ENCODE results near the gene DEFB114. TPM values are rescaled to one million over a fixed set of nuclear protein-coding genes. Genes with fewer than 3 reads are reported as not detected.

The DEFB114 gene
- total and polyA plus RNA-seq, 12 donors, result not detected

DNA sequence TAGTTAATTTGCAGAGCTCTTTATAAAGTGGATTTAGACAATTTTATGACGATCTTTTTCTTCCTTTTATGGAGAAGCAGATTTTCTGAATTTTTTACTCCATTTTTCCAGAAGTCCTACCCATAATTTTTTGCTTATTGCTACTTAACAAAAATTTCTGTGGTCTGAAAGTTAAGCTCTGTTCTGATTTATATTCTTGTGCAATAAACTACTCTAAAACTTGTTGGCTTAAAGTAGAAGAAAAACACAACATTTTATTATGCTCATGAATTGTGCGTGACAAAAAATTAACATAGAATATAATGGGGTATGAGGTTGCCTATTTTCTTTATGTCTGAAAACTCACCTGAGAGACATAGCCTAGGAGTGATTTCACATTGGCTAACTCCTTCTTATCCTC is 2.9 kb upstream of the DEFB114 start:
- intact Hi-C loops (cut with DNase I), result no loop called here
- no peak overlapping the region for H3K27ac ChIP-seq
- H3K27me3 ChIP-seq, result no peaks in the 10 kb centered on the region
- no peaks in the 10 kb centered on the region for H3K36me3 ChIP-seq (replicated peaks in 1 of 2)
- 65 to 72% (median 70%) methylated on average over 2 of the region's 2 CpGs for WGBS, 4 donors
- no peak for DNase-seq
- no peak overlapping the region for H3K4me3 ChIP-seq
- TF ChIP-seq POLR2A (IDR thresholded peaks at IDR 0.05), result no peak
- TF ChIP-seq, protein P1, sequence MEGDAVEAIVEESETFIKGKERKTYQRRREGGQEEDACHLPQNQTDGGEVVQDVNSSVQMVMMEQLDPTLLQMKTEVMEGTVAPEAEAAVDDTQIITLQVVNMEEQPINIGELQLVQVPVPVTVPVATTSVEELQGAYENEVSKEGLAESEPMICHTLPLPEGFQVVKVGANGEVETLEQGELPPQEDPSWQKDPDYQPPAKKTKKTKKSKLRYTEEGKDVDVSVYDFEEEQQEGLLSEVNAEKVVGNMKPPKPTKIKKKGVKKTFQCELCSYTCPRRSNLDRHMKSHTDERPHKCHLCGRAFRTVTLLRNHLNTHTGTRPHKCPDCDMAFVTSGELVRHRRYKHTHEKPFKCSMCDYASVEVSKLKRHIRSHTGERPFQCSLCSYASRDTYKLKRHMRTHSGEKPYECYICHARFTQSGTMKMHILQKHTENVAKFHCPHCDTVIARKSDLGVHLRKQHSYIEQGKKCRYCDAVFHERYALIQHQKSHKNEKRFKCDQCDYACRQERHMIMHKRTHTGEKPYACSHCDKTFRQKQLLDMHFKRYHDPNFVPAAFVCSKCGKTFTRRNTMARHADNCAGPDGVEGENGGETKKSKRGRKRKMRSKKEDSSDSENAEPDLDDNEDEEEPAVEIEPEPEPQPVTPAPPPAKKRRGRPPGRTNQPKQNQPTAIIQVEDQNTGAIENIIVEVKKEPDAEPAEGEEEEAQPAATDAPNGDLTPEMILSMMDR (IDR thresholded peaks at IDR 0.05), result no peak
- no peaks in the 10 kb centered on the region for H3K9me3 ChIP-seq (replicated peaks in 1 of 3)
- no peaks in the 10 kb centered on the region for H3K4me1 ChIP-seq (replicated peaks in 1 of 2)

DNA sequence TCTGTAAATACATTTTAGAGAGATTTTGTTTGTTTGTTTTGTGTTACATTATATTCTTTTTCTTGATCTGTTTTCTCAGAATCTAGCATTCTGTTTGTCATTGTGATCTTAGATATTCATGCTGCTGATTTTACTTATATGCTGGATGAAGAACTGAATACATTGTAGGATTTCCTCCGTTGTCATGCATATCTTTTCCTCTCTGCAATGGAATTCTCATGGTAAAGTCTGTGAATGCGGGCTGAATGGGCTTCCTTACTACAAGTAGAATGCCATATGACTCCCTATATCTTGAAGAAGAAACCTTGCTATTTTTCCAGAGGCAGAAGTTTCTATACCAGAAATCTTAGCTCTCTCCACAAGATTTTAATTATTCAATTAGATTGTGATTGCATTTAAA is 2.4 kb upstream of the DEFB114 start:
- no peak for TF ChIP-seq POLR2A (IDR thresholded peaks at IDR 0.05)
- TF ChIP-seq, protein P1 (IDR thresholded peaks at IDR 0.05), result no peak
- intact Hi-C loops (cut with DNase I), result no loop called here
- Histone ChIP-seq H3K36me3 (replicated peaks in 1 of 2) (no peaks in the 10 kb centered on the region), H3K4me3 (no peak overlapping the region), H3K9me3 (replicated peaks in 1 of 3) (no peaks in the 10 kb centered on the region), H3K27me3 (no peaks in the 10 kb centered on the region), H3K4me1 (replicated peaks in 1 of 2) (no peaks in the 10 kb centered on the region), H3K27ac (no peak overlapping the region)
- WGBS, 4 donors, result 43 to 62% (median 61%) methylated on average over 2 of the region's 2 CpGs
- no peak for DNase-seq

DNA sequence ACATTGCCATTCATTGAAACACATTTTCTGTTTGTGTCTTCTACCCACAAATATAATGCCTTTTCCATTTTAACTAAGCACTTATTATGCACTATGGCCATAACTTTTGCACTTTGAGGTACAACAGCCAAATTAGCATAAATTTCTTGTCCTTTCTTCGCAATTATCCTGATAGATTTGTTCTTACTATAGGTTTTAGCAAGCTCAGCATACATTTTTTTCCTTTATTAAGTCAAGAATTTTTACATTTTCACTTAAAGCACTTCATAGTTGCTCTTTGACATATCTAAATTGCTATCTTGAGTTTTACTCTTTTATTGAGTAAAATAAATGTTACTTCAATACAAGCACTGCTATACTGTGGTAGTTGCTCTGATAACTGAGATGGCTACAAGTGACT is 5.8 kb downstream of the DEFB114 start:
- Histone ChIP-seq H3K36me3 (replicated peaks in 1 of 2) (no peaks in the 10 kb centered on the region), H3K27ac (no peak overlapping the region), H3K27me3 (no peaks in the 10 kb centered on the region), H3K4me1 (replicated peaks in 1 of 2) (no peaks in the 10 kb centered on the region), H3K4me3 (no peak overlapping the region), H3K9me3 (replicated peaks in 1 of 3) (no peaks in the 10 kb centered on the region)
- intact Hi-C loops (cut with DNase I), result no loop called here
- TF ChIP-seq, protein P1 (IDR thresholded peaks at IDR 0.05), result no peak
- no peak for TF ChIP-seq POLR2A (IDR thresholded peaks at IDR 0.05)
- WGBS, 4 donors, result 78 to 85% (median 83%) methylated on average over 1 of the region's 1 CpG
- no peak for DNase-seq

DNA sequence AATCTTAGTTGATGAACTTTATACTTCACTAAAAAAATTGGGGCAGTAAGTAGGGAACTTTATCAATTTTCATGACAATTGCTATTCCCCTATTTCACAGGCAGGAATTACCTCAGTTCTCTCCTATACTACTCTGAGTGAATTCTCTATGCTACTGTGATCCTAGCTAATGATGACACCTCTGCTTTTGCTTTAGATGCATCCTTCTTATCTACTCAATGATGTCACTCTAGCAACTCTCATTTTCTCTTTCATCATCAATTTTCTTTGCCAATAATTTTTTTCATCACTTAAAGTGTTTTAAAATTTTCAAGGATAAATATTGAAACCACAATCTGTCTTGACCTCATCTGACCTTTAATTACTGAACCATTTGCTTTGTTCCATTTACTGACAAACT is 8.1 kb downstream of the DEFB114 start:
- no peaks in the 10 kb centered on the region for H3K36me3 ChIP-seq (replicated peaks in 1 of 2)
- H3K27ac ChIP-seq, result no peak overlapping the region
- H3K4me1 ChIP-seq (replicated peaks in 1 of 2), result no peaks in the 10 kb centered on the region
- H3K4me3 ChIP-seq, result no peak overlapping the region
- TF ChIP-seq, protein P1 (IDR thresholded peaks at IDR 0.05), result no peak
- no peak for TF ChIP-seq POLR2A (IDR thresholded peaks at IDR 0.05)
- DNase-seq, result no peak
- intact Hi-C loops (cut with DNase I), result no loop called here
- no peaks in the 10 kb centered on the region for H3K27me3 ChIP-seq
- H3K9me3 ChIP-seq (replicated peaks in 1 of 3), result no peaks in the 10 kb centered on the region

Measured in adrenal gland (tissue), 12 donors.